Activated T-cell treated with anti-CD3 and anti-CD28 coated beads, Interleukin-2, amount 50 U/mL, for 4 hours (primary cell): ENCODE data around the gene CAGE1. TPM values are rescaled to one million over a fixed set of nuclear protein-coding genes. Genes with fewer than 3 reads are reported as not detected.

Experiments
- ATAC-seq, 2 donors: fragments of 200-7000 bp; cut with Tn5 transposase; one replicate each; pipeline ENCODE4 v1.10.0; 2021
- DNase-seq: peaks from one replicate; pipeline ENCODE4 v3.0.0-alpha.2; 2020
- H3K27me3 Mint-ChIP-seq: one replicate; pipeline ENCODE4 v1.8.0; 2021; ENCODE audit warnings: low read depth, mixed read lengths
- H3K36me3 Mint-ChIP-seq: one replicate; pipeline ENCODE4 v1.8.0; 2022; ENCODE audit warnings: mixed read lengths; ENCODE audit not compliant: insufficient read depth
- H3K4me1 Mint-ChIP-seq: one replicate; pipeline ENCODE4 v1.8.0; 2021; ENCODE audit warnings: low read depth, mixed read lengths
- H3K4me3 Mint-ChIP-seq: one replicate; pipeline ENCODE4 v1.8.0; 2021; ENCODE audit warnings: mild to moderate bottlenecking, moderate library complexity, mixed read lengths
- H3K9me3 Mint-ChIP-seq: one replicate; pipeline ENCODE4 v1.8.0; 2021; ENCODE audit warnings: mixed read lengths
- total RNA-seq, 3 donors: library from RNA; stranded (reverse); gene quantifications; one replicate each; pipeline ENCODE4 v1.2.1, GENCODE V29; 2021

CAGE1 gene
- total RNA-seq, 3 donors from 2014 or later, result 0.10 to 0.16 (median 0.13) TPM

DNA sequence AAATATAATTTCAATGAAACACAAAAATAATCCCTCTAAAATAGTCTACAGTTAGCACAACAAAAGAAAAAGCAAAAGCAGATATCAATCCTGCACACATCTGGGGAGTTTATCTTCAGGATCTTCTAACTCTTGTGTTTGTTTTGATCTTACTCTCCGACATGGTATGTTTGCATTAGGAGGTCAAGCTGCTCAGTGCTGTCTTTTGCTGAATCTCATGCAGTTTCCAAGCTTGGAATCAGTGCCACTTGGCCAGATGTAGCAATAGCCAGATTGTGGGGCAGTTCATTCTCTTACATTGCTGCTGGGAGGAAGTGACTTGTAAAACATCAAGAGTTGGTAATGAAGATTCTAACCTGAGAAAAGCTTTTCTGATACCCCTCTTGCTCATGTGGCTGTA is 29.5 kb upstream of the CAGE1 start:
- no peaks in the 10 kb centered on the region for H3K9me3 Mint-ChIP-seq
- ATAC-seq (no peak), DNase-seq (no peak)
- H3K4me1 Mint-ChIP-seq, result no peaks in the 10 kb centered on the region
- H3K36me3 Mint-ChIP-seq, result peaks cover 33% of the 10 kb centered on the region
- no peak overlapping the region for H3K4me3 Mint-ChIP-seq
- no peaks in the 10 kb centered on the region for H3K27me3 Mint-ChIP-seq

GRCh38 chr6:7418238-7418905 is 28.8 kb upstream of the CAGE1 start:
- Mint-ChIP-seq H3K36me3 (peaks cover 37% of the 10 kb centered on the region), H3K27me3 (no peaks in the 10 kb centered on the region), H3K9me3 (no peaks in the 10 kb centered on the region), H3K4me3 (no peak overlapping the region), H3K4me1 (no peaks in the 10 kb centered on the region)
- ATAC-seq (no peak), DNase-seq (no peak)

DNA sequence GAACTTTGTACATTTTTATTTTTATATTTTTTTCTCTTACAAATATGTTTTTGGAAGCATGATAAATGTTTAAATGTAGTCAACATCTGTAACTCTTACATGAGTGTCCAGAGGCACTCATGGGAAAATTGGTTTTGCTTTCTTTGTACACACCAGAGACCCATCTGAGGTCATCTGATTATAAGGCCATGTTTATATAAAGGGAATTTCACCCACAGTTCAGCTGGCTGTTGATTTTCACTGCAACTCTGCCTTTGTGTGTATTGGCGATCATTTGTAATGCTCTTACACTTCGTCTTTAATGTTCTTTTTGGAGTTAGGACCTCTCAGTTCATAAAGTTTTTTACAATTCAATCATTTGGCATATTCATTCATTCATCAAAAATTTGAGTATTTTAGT is 28.1 kb upstream of the CAGE1 start:
- Mint-ChIP-seq H3K36me3 (peaks cover 39% of the 10 kb centered on the region), H3K9me3 (no peaks in the 10 kb centered on the region), H3K27me3 (no peaks in the 10 kb centered on the region), H3K4me1 (no peaks in the 10 kb centered on the region), H3K4me3 (no peak overlapping the region)
- DNase-seq, result no peak
- no peak for ATAC-seq

DNA sequence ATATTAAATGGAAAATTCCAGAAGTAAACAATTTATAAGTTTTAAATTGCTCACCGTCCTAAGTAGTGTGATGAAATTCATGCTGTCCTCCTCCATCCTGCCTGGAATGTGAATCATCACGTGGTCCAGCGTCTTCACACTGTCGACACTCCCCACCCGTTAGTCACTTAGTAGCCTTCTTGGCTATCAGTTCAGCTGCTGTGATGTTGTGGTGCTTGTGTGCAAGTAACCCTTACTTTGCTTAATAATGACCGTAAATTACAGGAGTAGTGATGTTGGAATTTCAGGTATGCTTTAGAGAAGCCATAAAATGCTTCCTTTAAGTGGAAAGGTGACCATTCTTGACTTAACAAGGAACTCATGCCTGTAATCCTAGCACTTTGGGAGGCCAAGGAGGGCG is 25.3 kb upstream of the CAGE1 start:
- H3K27me3 Mint-ChIP-seq, result no peaks in the 10 kb centered on the region
- ATAC-seq (no peak), DNase-seq (no peak)
- H3K4me1 Mint-ChIP-seq, result no peaks in the 10 kb centered on the region
- H3K9me3 Mint-ChIP-seq, result no peaks in the 10 kb centered on the region
- no peak overlapping the region for H3K4me3 Mint-ChIP-seq
- H3K36me3 Mint-ChIP-seq, result peaks cover 54% of the 10 kb centered on the region

- no peak overlapping the region for H3K4me3 Mint-ChIP-seq
- no peaks in the 10 kb centered on the region for H3K9me3 Mint-ChIP-seq
- no peak for DNase-seq
- no peak for ATAC-seq
- peaks cover 51% of the 10 kb centered on the region for H3K36me3 Mint-ChIP-seq
- no peaks in the 10 kb centered on the region for H3K4me1 Mint-ChIP-seq
- no peaks in the 10 kb centered on the region for H3K27me3 Mint-ChIP-seq
Measured at GRCh38 chr6:7413151-7413823, 23.7 kb upstream of the CAGE1 start.

GRCh38 chr6:7411328-7411727 is 21.8 kb upstream of the CAGE1 start:
- no peaks in the 10 kb centered on the region for H3K9me3 Mint-ChIP-seq
- H3K27me3 Mint-ChIP-seq, result no peaks in the 10 kb centered on the region
- no peak for ATAC-seq
- peaks cover 53% of the 10 kb centered on the region for H3K36me3 Mint-ChIP-seq
- DNase-seq, result no peak
- no peak overlapping the region for H3K4me3 Mint-ChIP-seq
- no peaks in the 10 kb centered on the region for H3K4me1 Mint-ChIP-seq

- Mint-ChIP-seq H3K9me3 (no peaks in the 10 kb centered on the region), H3K27me3 (no peaks in the 10 kb centered on the region), H3K4me3 (no peak overlapping the region), H3K4me1 (no peaks in the 10 kb centered on the region), H3K36me3 (peaks cover 55% of the 10 kb centered on the region)
- ATAC-seq (no peak), DNase-seq (no peak)
Measured at GRCh38 chr6:7410851-7411250, 21.3 kb upstream of the CAGE1 start.

DNA sequence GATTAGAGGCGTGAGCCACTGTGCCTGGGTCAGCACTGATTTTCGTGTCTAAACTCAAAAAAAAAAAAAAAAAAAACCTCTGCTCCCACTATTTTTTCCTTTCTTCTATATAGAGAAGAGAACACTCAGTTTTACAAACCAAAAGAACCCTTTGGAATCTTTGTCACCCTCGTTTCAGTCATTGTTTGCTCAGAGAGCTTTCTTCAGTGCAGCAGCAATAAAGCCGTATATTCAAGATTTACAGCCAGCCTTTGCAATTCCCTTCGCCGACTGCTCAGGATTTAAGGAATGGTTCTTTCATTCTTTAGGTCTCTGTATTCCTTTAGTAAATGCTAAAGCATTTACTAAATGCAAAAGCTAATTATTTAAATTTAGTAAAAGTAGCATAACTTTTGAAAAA is 20.2 kb upstream of the CAGE1 start:
- no peak for DNase-seq
- Mint-ChIP-seq H3K4me3 (no peak overlapping the region), H3K27me3 (no peaks in the 10 kb centered on the region), H3K9me3 (no peaks in the 10 kb centered on the region), H3K4me1 (no peaks in the 10 kb centered on the region), H3K36me3 (peaks cover 58% of the 10 kb centered on the region)
- ATAC-seq, result no peak

DNA sequence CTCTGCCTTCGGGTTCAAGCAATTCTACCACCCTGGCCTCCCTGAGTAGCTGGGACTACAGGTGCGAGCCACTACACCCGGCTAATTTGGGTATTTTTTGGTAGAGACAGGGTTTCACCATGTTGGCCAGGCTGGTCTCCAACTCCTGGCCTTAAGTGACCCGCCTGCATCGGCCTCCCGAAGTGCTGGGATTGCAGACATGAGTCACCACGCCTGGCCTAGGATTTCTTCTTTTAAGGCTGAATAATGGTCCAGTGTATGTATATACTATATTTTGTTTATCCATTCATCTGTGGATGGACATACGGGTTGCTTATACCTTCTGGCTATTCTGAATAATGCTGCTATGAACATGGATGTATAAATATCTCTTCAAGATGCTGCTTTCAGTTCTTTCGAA is 17.2 kb upstream of the CAGE1 start:
- H3K9me3 Mint-ChIP-seq, result no peaks in the 10 kb centered on the region

DNA sequence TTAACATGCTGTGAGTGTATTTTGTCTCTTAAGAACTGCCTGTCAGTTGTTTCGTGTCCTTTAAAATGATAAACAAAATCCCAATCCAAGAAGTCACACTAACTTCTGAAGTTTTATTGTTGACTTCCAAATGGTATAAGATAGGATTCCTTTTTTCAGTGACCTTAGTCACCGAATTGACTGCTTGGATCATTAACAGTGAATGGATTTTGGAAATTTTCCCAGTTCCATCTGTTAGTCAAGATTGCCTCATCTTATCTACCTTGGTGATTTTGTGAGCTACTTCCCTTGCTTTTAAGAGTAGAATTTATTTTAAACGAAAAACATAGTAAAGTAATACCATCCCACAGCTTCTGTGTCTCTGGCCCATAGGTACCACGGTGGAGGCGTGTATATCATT is 15.0 kb upstream of the CAGE1 start:
- Mint-ChIP-seq H3K9me3 (no peaks in the 10 kb centered on the region), H3K27me3 (no peaks in the 10 kb centered on the region), H3K4me3 (no peak overlapping the region), H3K4me1 (no peaks in the 10 kb centered on the region), H3K36me3 (peaks cover 58% of the 10 kb centered on the region)
- ATAC-seq (no peak), DNase-seq (no peak)

More for the DNA sequence above, 17.2 kb upstream of the CAGE1 start:
- no peak for ATAC-seq
- Mint-ChIP-seq H3K4me1 (no peaks in the 10 kb centered on the region), H3K4me3 (no peak overlapping the region), H3K36me3 (peaks cover 61% of the 10 kb centered on the region), H3K27me3 (no peaks in the 10 kb centered on the region)
- DNase-seq, result no peak

GRCh38 chr6:7402716-7403115 is 13.2 kb upstream of the CAGE1 start:
- no peaks in the 10 kb centered on the region for H3K4me1 Mint-ChIP-seq
- no peak for ATAC-seq
- H3K27me3 Mint-ChIP-seq, result no peaks in the 10 kb centered on the region
- no peak for DNase-seq
- no peaks in the 10 kb centered on the region for H3K9me3 Mint-ChIP-seq
- H3K36me3 Mint-ChIP-seq, result peaks cover 65% of the 10 kb centered on the region
- no peak overlapping the region for H3K4me3 Mint-ChIP-seq

- peaks cover 58% of the 10 kb centered on the region for H3K36me3 Mint-ChIP-seq
- H3K4me3 Mint-ChIP-seq, result no peak overlapping the region
- H3K4me1 Mint-ChIP-seq, result no peaks in the 10 kb centered on the region
- no peak for ATAC-seq
- no peaks in the 10 kb centered on the region for H3K27me3 Mint-ChIP-seq
- no peak for DNase-seq
- H3K9me3 Mint-ChIP-seq, result no peaks in the 10 kb centered on the region
Measured at GRCh38 chr6:7401075-7401474, 11.5 kb upstream of the CAGE1 start.

DNA sequence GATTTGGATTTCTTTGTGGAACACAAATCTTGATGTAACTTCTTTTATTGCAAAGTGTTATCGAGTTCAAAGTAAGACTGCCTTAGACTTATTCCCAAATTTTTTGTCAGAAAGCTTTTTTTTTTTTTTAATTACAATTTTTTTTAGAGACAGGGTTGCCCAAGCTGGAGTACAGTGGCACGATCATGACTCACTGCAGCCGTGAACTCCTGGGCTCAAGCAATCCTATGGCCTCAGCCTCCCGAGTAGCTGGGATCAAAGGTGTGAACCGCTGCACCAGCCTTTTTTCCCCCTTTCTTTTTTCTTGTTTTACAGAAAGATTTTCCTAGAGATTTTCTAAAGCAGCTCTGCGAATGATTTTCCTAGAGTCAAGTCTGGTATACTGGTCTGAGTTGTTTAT is 2.9 kb upstream of the CAGE1 start:
- H3K27me3 Mint-ChIP-seq, result no peaks in the 10 kb centered on the region
- no peaks in the 10 kb centered on the region for H3K9me3 Mint-ChIP-seq
- H3K4me1 Mint-ChIP-seq, result peaks cover 41% of the 10 kb centered on the region
- H3K36me3 Mint-ChIP-seq, result peaks cover 26% of the 10 kb centered on the region
- ATAC-seq (no peak), DNase-seq (no peak)
- peak overlapping the region; percentile 96 for H3K4me3 Mint-ChIP-seq

GRCh38 chr6:7391151-7391550 is 1.6 kb upstream of the CAGE1 start:
- ATAC-seq, result no peak
- peaks cover 26% of the 10 kb centered on the region for H3K36me3 Mint-ChIP-seq
- H3K4me1 Mint-ChIP-seq, result peaks cover 41% of the 10 kb centered on the region
- DNase-seq, result no peak
- no peaks in the 10 kb centered on the region for H3K27me3 Mint-ChIP-seq
- H3K4me3 Mint-ChIP-seq, result peak overlapping the region; percentile 96
- H3K9me3 Mint-ChIP-seq, result no peaks in the 10 kb centered on the region

GRCh38 chr6:7390226-7390878 is 810 bp upstream of the CAGE1 start:
- no peak for ATAC-seq
- H3K4me1 Mint-ChIP-seq, result peaks cover 41% of the 10 kb centered on the region
- no peaks in the 10 kb centered on the region for H3K27me3 Mint-ChIP-seq
- DNase-seq, result no peak
- peaks cover 22% of the 10 kb centered on the region for H3K36me3 Mint-ChIP-seq
- no peaks in the 10 kb centered on the region for H3K9me3 Mint-ChIP-seq
- peak overlapping the region; percentile 96 for H3K4me3 Mint-ChIP-seq
